GM06990 (cell line): ENCODE data around the gene ESPNL.

Source experiments
- DNase-seq: peaks from one replicate; pipeline ENCODE4 v3.0.0-alpha.2; 2011; ENCODE audit not compliant: insufficient read length; ENCODE audit errors: extremely low read depth
- H3K27me3 ChIP-seq: replicated peaks from 2 replicates; pipeline ENCODE4 v1.6.0; 2011; ENCODE audit warnings: low read length; ENCODE audit not compliant: control insufficient read depth, insufficient read depth
- H3K36me3 ChIP-seq: 2 replicates; pipeline ENCODE4 v1.5.1; 2011; ENCODE audit warnings: low read length; ENCODE audit not compliant: control insufficient read depth, insufficient read depth
- H3K4me3 ChIP-seq: replicated peaks from 2 replicates; pipeline ENCODE4 v1.5.1; 2011; ENCODE audit warnings: low read depth, mild to moderate bottlenecking, control low read depth, low read length
- TF ChIP-seq, protein P1 (sequence below): IDR thresholded peaks from 2 replicates; pipeline ENCODE4 v1.5.1; 2011; ENCODE audit warnings: low read length, control low read depth, mild to moderate bottlenecking, inconsistent platforms; ENCODE audit not compliant: insufficient read depth, poor library complexity, severe bottlenecking

ESPNL gene

DNA sequence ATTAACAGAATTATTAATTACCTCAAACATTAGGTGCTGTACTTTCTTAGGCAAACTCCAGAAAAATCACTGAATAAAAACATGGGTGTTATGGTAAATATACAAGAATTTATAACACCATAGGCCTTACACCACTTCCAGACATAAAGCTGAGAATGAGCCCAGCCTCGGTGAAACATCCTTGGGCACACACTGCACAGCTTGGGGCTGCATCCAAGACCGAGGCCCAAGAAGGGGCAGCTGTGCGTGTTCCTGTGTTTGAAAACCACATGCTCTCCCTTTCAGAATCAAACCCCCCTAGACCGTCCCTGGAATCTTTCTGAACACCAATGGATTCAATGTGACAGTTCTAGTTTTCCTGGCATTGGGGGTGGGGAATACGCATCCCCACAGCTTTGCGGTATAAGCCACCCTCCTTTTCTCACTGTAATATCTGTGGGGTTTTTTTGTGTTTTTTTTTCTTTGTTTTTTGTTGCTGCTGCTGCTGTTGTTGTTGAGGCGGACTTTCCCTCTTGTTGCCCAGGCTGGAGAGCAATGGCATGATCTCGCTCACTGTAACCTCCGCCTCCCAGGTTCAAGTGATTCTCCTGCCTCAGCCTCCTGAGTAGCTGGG is 71.5 kb downstream of the ESPNL start:
- Histone ChIP-seq H3K4me3 (no peak overlapping the region), H3K27me3 (no peaks in the 10 kb centered on the region), H3K36me3 (peaks cover 38% of the 10 kb centered on the region)
- TF ChIP-seq, protein P1, sequence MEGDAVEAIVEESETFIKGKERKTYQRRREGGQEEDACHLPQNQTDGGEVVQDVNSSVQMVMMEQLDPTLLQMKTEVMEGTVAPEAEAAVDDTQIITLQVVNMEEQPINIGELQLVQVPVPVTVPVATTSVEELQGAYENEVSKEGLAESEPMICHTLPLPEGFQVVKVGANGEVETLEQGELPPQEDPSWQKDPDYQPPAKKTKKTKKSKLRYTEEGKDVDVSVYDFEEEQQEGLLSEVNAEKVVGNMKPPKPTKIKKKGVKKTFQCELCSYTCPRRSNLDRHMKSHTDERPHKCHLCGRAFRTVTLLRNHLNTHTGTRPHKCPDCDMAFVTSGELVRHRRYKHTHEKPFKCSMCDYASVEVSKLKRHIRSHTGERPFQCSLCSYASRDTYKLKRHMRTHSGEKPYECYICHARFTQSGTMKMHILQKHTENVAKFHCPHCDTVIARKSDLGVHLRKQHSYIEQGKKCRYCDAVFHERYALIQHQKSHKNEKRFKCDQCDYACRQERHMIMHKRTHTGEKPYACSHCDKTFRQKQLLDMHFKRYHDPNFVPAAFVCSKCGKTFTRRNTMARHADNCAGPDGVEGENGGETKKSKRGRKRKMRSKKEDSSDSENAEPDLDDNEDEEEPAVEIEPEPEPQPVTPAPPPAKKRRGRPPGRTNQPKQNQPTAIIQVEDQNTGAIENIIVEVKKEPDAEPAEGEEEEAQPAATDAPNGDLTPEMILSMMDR = no peak
- no peak for DNase-seq

DNA sequence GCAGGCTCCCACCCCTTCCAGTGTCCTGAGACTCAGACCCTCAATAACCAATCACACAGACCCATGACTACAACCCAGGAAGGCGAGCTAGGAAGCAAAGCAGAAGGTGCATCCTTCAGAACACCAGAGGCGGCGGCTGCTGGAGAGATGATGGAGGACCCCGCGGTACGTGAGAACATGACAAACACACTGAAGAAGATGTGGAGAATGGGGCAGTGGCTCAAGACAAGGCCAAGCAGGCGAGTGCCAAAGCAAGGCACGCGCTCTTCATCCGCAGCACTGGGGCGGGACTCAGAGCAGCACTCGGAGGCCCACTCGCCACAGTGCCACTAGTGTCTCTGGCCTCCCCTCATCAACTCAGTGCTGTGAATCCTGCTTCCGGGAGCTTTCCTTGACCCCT is 72.3 kb downstream of the ESPNL start:
- TF ChIP-seq, protein P1 = no peak
- Histone ChIP-seq H3K4me3 (no peak overlapping the region), H3K36me3 (peaks cover 37% of the 10 kb centered on the region), H3K27me3 (no peaks in the 10 kb centered on the region)
- DNase-seq = no peak

- Histone ChIP-seq H3K36me3 (peaks cover 31% of the 10 kb centered on the region), H3K4me3 (no peak overlapping the region), H3K27me3 (no peaks in the 10 kb centered on the region)
- TF ChIP-seq, protein P1 = no peak
- no peak for DNase-seq
Observed at GRCh38 chr2:238173692-238174091, 73.6 kb downstream of the ESPNL start.

GRCh38 chr2:238174291-238174690 is 74.2 kb downstream of the ESPNL start:
- Histone ChIP-seq H3K4me3 (no peak overlapping the region), H3K36me3 (peaks cover 26% of the 10 kb centered on the region), H3K27me3 (no peaks in the 10 kb centered on the region)
- TF ChIP-seq, protein P1 = no peak
- DNase-seq = no peak

DNA sequence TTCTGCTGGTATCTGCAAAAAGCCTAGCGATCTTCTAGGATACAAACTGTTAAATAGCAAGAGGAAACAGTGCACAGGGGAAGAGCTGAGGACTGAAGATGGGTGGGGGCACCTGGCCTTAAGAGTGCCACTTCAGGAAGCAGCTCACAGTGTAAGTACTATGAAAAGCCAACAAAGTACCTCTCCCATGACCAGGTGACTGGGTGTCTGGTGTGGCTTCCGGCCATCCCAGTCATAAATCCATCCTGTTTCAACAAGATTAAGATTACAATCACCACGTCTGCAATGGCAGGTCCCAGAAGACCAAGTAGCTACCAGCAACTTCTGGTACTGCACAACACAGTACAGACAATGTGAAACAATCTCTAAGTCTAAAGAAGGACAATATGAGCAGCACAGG is 74.6 kb downstream of the ESPNL start:
- no peaks in the 10 kb centered on the region for H3K27me3 ChIP-seq
- TF ChIP-seq, protein P1 = no peak
- H3K4me3 ChIP-seq = no peak overlapping the region
- peaks cover 27% of the 10 kb centered on the region for H3K36me3 ChIP-seq
- no peak for DNase-seq

GRCh38 chr2:238176613-238177012 is 76.5 kb downstream of the ESPNL start:
- no peak for DNase-seq
- peaks cover 25% of the 10 kb centered on the region for H3K36me3 ChIP-seq
- H3K4me3 ChIP-seq = no peak overlapping the region
- TF ChIP-seq, protein P1 = no peak
- no peaks in the 10 kb centered on the region for H3K27me3 ChIP-seq
